Measurements from ENCODE around the gene NEDD8. TPM values are rescaled to one million over a fixed set of nuclear protein-coding genes. Genes with fewer than 3 reads are reported as not detected.

NEDD8 gene
- total and polyA plus RNA-seq, 7 donors = 135 to 315 (median 206) TPM

- DNase-seq (peak in 1 of 2 donors; percentile 46), ATAC-seq (peak; percentile 2 to 37 (median 22))
- no peak for TF ChIP-seq CTCF (IDR thresholded peaks at IDR 0.05)
- Histone ChIP-seq H3K4me1 (peaks cover 11% of the 10 kb centered on the region), H3K4me3 (peak overlapping the region; percentile 40), H3K27me3 (ENCODE audit: insufficient read depth in 3 of 3, low read length in 2 of 3) (peaks cover 0 to 36% (median 0%) of the 10 kb centered on the region in 3 donors), H3K27ac (no peak overlapping the region), H3K9me3 (no peaks in the 10 kb centered on the region), H3K36me3 (ENCODE audit: insufficient read depth in 1 of 2, low read depth in 1 of 2) (peaks cover 0 to 16% of the 10 kb centered on the region in 2 donors)
- WGBS, 3 donors = 20 to 27% (median 23%) methylated on average over 30 of the region's 30 CpGs
- intact Hi-C loops (cut with DNase I) = no loop called here
Measured at GRCh38 chr14:24172261-24172860, 59.8 kb downstream of the NEDD8 start.

- intact Hi-C loops (cut with DNase I) = no loop called here
- Histone ChIP-seq H3K27ac (no peak within 1 kb of the TSS), H3K4me1 (peaks cover 11% of the 10 kb centered on the region), H3K27me3 (ENCODE audit: insufficient read depth in 3 of 3, low read length in 2 of 3) (peaks cover 0 to 36% (median 0%) of the 10 kb centered on the region in 3 donors), H3K9me3 (no peaks in the 10 kb centered on the region), H3K36me3 (ENCODE audit: insufficient read depth in 1 of 2, low read depth in 1 of 2) (peaks cover 3 to 16% of the 10 kb centered on the region in 2 donors), H3K4me3 (peak within 1 kb of the TSS; percentile 40)
- ATAC-seq (peak; percentile 37 to 69 (median 65)), DNase-seq (peak; percentile 57 to 79)
- 7 to 11% (median 11%) methylated on average over 62 to 63 of the region's 63 CpGs for WGBS, 3 donors
- TF ChIP-seq CTCF (IDR thresholded peaks at IDR 0.05) = no peak
Measured at GRCh38 chr14:24171422-24172260, 60.5 kb downstream of the NEDD8 start, which contains the start of gene REC8. REC8 (plus strand) TSS chr14:24172080; CDS start chr14:24172553, 473 bp downstream.

- WGBS, 3 donors = 85 to 95% (median 88%) methylated on average over 3 of the region's 3 CpGs
- Histone ChIP-seq H3K27me3 (ENCODE audit: insufficient read depth in 3 of 3, low read length in 2 of 3) (peaks cover 0 to 32% (median 0%) of the 10 kb centered on the region in 3 donors), H3K4me3 (no peak overlapping the region), H3K9me3 (no peaks in the 10 kb centered on the region), H3K27ac (no peak overlapping the region), H3K4me1 (peaks cover 12% of the 10 kb centered on the region), H3K36me3 (ENCODE audit: insufficient read depth in 1 of 2, low read depth in 1 of 2) (peaks cover 13 to 50% of the 10 kb centered on the region in 2 donors)
- ATAC-seq (no peak), DNase-seq (no peak)
- TF ChIP-seq CTCF (IDR thresholded peaks at IDR 0.05) = no peak
- intact Hi-C loops (cut with DNase I) = no loop called here
Measured at GRCh38 chr14:24167469-24168114, 64.6 kb downstream of the NEDD8 start.

Other genes with a start within 250 kb of the NEDD8 start
Only the 30 nearest of the 34 such genes appear.
- under 1 TPM in 3 of 4 donors, not detected in 1; 0.04 to 0.10 (median 0.06) TPM for gene CARMIL3, start 180.4 kb downstream of the NEDD8 start, total RNA-seq
- gene CARMIL3, start 180.4 kb downstream of the NEDD8 start, polyA plus RNA-seq = under 1 TPM in 2 of 3 donors, not detected in 1; 0.08 to 0.19 TPM
- gene CPNE6, start 160.8 kb downstream of the NEDD8 start, total RNA-seq = not detected
- gene CPNE6, start 160.8 kb downstream of the NEDD8 start, polyA plus RNA-seq = under 1 TPM in 1 of 3 donors, not detected in 2; 0.06 TPM
- gene PCK2, start 138.1 kb downstream of the NEDD8 start, total RNA-seq = 1 to 10 TPM; 2.1 to 4.5 (median 2.7) TPM
- 1 to 10 TPM; 2.0 to 2.7 (median 2.0) TPM for gene PCK2, start 138.1 kb downstream of the NEDD8 start, polyA plus RNA-seq
- 10 to 100 TPM; 48.8 to 73.5 (median 68.6) TPM for gene DCAF11, start 117.6 kb downstream of the NEDD8 start, total RNA-seq
- 10 to 100 TPM; 34.7 to 66.4 (median 35.4) TPM for gene DCAF11, start 117.6 kb downstream of the NEDD8 start, polyA plus RNA-seq
- 1 to 10 TPM; 1.5 to 3.6 (median 2.5) TPM for gene NRL, start 117.4 kb downstream of the NEDD8 start, total RNA-seq
- 1 to 10 TPM; 1.2 to 5.1 (median 2.4) TPM for gene NRL, start 117.4 kb downstream of the NEDD8 start, polyA plus RNA-seq
- 100 to 1,000 TPM in 3 of 4 donors, 10 to 100 TPM in 1; 72.8 to 167 (median 137) TPM for gene FITM1, start 101.7 kb downstream of the NEDD8 start, total RNA-seq
- 100 to 1,000 TPM; 100 to 163 (median 113) TPM for gene FITM1, start 101.7 kb downstream of the NEDD8 start, polyA plus RNA-seq
- 100 to 1,000 TPM in 1 of 4 donors, 10 to 100 TPM in 3; 49.2 to 122 (median 80.3) TPM for gene PSME1, start 96.2 kb downstream of the NEDD8 start, total RNA-seq
- gene PSME1, start 96.2 kb downstream of the NEDD8 start, polyA plus RNA-seq = 100 to 1,000 TPM in 1 of 3 donors, 10 to 100 TPM in 2; 73.0 to 106 (median 92.6) TPM
- gene EMC9, start 90.8 kb downstream of the NEDD8 start, total RNA-seq = 10 to 100 TPM; 18.0 to 67.5 (median 36.1) TPM
- 10 to 100 TPM; 17.2 to 35.5 (median 30.9) TPM for gene EMC9, start 90.8 kb downstream of the NEDD8 start, polyA plus RNA-seq
- 100 to 1,000 TPM in 1 of 4 donors, 10 to 100 TPM in 3; 30.1 to 179 (median 76.0) TPM for gene PSME2, start 85.8 kb downstream of the NEDD8 start, total RNA-seq
- 10 to 100 TPM; 64.7 to 80.0 (median 76.4) TPM for gene PSME2, start 85.8 kb downstream of the NEDD8 start, polyA plus RNA-seq
- gene RNF31, start 84.9 kb downstream of the NEDD8 start, total RNA-seq = 10 to 100 TPM; 46.4 to 81.5 (median 64.7) TPM
- gene RNF31, start 84.9 kb downstream of the NEDD8 start, polyA plus RNA-seq = 10 to 100 TPM; 43.3 to 57.3 (median 55.7) TPM
- gene IRF9, start 71.1 kb downstream of the NEDD8 start, total RNA-seq = 10 to 100 TPM; 10.4 to 21.6 (median 15.1) TPM
- gene IRF9, start 71.1 kb downstream of the NEDD8 start, polyA plus RNA-seq = 10 to 100 TPM in 2 of 3 donors, 1 to 10 TPM in 1; 7.9 to 14.2 (median 11.8) TPM
- gene REC8, start 60.3 kb downstream of the NEDD8 start, total RNA-seq = 1 to 10 TPM; 1.0 to 1.6 (median 1.3) TPM
- 1 to 10 TPM in 1 of 3 donors, under 1 TPM in 2; 0.13 to 1.2 (median 0.86) TPM for gene REC8, start 60.3 kb downstream of the NEDD8 start, polyA plus RNA-seq
- gene IPO4, start 43.6 kb downstream of the NEDD8 start, total RNA-seq = 10 to 100 TPM; 35.7 to 75.9 (median 51.1) TPM
- 10 to 100 TPM; 28.8 to 99.7 (median 62.4) TPM for gene IPO4, start 43.6 kb downstream of the NEDD8 start, polyA plus RNA-seq
- 10 to 100 TPM; 21.0 to 22.7 (median 21.8) TPM for gene TM9SF1, start 36.9 kb downstream of the NEDD8 start, total RNA-seq
- gene TM9SF1, start 36.9 kb downstream of the NEDD8 start, polyA plus RNA-seq = 10 to 100 TPM; 21.7 to 43.4 (median 31.7) TPM
- not detected for gene TSSK4, start 26.7 kb downstream of the NEDD8 start, total RNA-seq
- under 1 TPM in 2 of 3 donors, not detected in 1; 0.05 to 0.06 TPM for gene TSSK4, start 26.7 kb downstream of the NEDD8 start, polyA plus RNA-seq
- gene CHMP4A, start 18.9 kb downstream of the NEDD8 start, total RNA-seq = 10 to 100 TPM; 12.3 to 18.2 (median 15.7) TPM
- gene CHMP4A, start 18.9 kb downstream of the NEDD8 start, polyA plus RNA-seq = 10 to 100 TPM; 29.6 to 42.1 (median 29.9) TPM
- 10 to 100 TPM in 3 of 4 donors, 1 to 10 TPM in 1; 9.4 to 16.3 (median 12.1) TPM for gene MDP1, start 16.3 kb downstream of the NEDD8 start, total RNA-seq
- gene MDP1, start 16.3 kb downstream of the NEDD8 start, polyA plus RNA-seq = 10 to 100 TPM in 2 of 3 donors, 1 to 10 TPM in 1; 6.2 to 19.7 (median 13.0) TPM
- 10 to 100 TPM; 19.7 to 33.1 (median 27.9) TPM for gene GMPR2, start 562 bp upstream of the NEDD8 start, total RNA-seq
- 10 to 100 TPM; 17.7 to 24.0 (median 21.7) TPM for gene GMPR2, start 562 bp upstream of the NEDD8 start, polyA plus RNA-seq
- 10 to 100 TPM; 36.6 to 69.6 (median 65.2) TPM for gene TINF2, start 10.3 kb upstream of the NEDD8 start, total RNA-seq
- gene TINF2, start 10.3 kb upstream of the NEDD8 start, polyA plus RNA-seq = 100 to 1,000 TPM in 1 of 3 donors, 10 to 100 TPM in 2; 37.8 to 103 (median 48.3) TPM
- under 1 TPM in 3 of 4 donors, not detected in 1; 0.25 to 0.50 (median 0.32) TPM for gene TGM1, start 30.8 kb upstream of the NEDD8 start, total RNA-seq
- gene TGM1, start 30.8 kb upstream of the NEDD8 start, polyA plus RNA-seq = 1 to 10 TPM in 1 of 3 donors, under 1 TPM in 2; 0.17 to 1.3 (median 0.86) TPM
- 10 to 100 TPM; 16.9 to 17.8 (median 17.3) TPM for gene RABGGTA, start 39.2 kb upstream of the NEDD8 start, total RNA-seq
- gene RABGGTA, start 39.2 kb upstream of the NEDD8 start, polyA plus RNA-seq = 10 to 100 TPM; 15.1 to 36.2 (median 18.9) TPM
- gene DHRS1, start 67.4 kb upstream of the NEDD8 start, total RNA-seq = 1 to 10 TPM; 1.9 to 3.4 (median 2.7) TPM
- 1 to 10 TPM; 1.5 to 6.4 (median 3.4) TPM for gene DHRS1, start 67.4 kb upstream of the NEDD8 start, polyA plus RNA-seq
- gene NOP9, start 67.5 kb upstream of the NEDD8 start, total RNA-seq = 10 to 100 TPM; 36.7 to 38.8 (median 37.7) TPM
- 10 to 100 TPM; 11.4 to 29.8 (median 16.1) TPM for gene NOP9, start 67.5 kb upstream of the NEDD8 start, polyA plus RNA-seq
- 1 to 10 TPM in 3 of 4 donors, under 1 TPM in 1; 0.95 to 2.5 (median 1.8) TPM for gene CIDEB, start 75.6 kb upstream of the NEDD8 start, total RNA-seq
- gene CIDEB, start 75.6 kb upstream of the NEDD8 start, polyA plus RNA-seq = 1 to 10 TPM; 1.2 to 2.1 (median 1.3) TPM
- 1 to 10 TPM in 3 of 4 donors, under 1 TPM in 1; 0.96 to 2.3 (median 1.7) TPM for gene LTB4R2, start 77.8 kb upstream of the NEDD8 start, total RNA-seq
- gene LTB4R2, start 77.8 kb upstream of the NEDD8 start, polyA plus RNA-seq = under 1 TPM; 0.08 to 0.57 (median 0.32) TPM
- 1 to 10 TPM; 1.1 to 2.1 (median 2.0) TPM for gene LTB4R, start 79.1 kb upstream of the NEDD8 start, total RNA-seq
- gene LTB4R, start 79.1 kb upstream of the NEDD8 start, polyA plus RNA-seq = 1 to 10 TPM in 1 of 3 donors, under 1 TPM in 2; 0.35 to 2.0 (median 0.65) TPM
- gene ADCY4, start 102.7 kb upstream of the NEDD8 start, total RNA-seq = 10 to 100 TPM in 3 of 4 donors, 1 to 10 TPM in 1; 8.6 to 13.9 (median 11.2) TPM
- 10 to 100 TPM in 1 of 3 donors, 1 to 10 TPM in 2; 7.0 to 10.8 (median 7.7) TPM for gene ADCY4, start 102.7 kb upstream of the NEDD8 start, polyA plus RNA-seq
- 1 to 10 TPM; 1.1 to 1.9 (median 1.4) TPM for gene RIPK3, start 107.6 kb upstream of the NEDD8 start, total RNA-seq
- gene RIPK3, start 107.6 kb upstream of the NEDD8 start, polyA plus RNA-seq = 1 to 10 TPM in 1 of 3 donors, under 1 TPM in 2; 0.94 to 1.7 (median 0.97) TPM
- 10 to 100 TPM in 2 of 4 donors, 1 to 10 TPM in 2; 2.7 to 12.0 (median 7.8) TPM for gene NFATC4, start 135.8 kb upstream of the NEDD8 start, total RNA-seq
- 1 to 10 TPM; 5.5 to 7.9 (median 7.3) TPM for gene NFATC4, start 135.8 kb upstream of the NEDD8 start, polyA plus RNA-seq
- gene NYNRIN, start 166.6 kb upstream of the NEDD8 start, total RNA-seq = 1 to 10 TPM; 2.1 to 8.0 (median 2.4) TPM
- gene NYNRIN, start 166.6 kb upstream of the NEDD8 start, polyA plus RNA-seq = 1 to 10 TPM; 1.1 to 1.5 (median 1.2) TPM